Measurements from ENCODE around the gene FCRL5.

Gene FCRL5

GRCh38 chr1:157490467-157491165, 61.7 kb downstream of the FCRL5 start:
- peak; percentile 85 for ATAC-seq

GRCh38 chr1:157488156-157488555, 64.2 kb downstream of the FCRL5 start:
- no peak for ATAC-seq
- TF ChIP-seq ZNF8 (CRISPR knock-in tag; IDR thresholded peaks at IDR 0.05) = no peak
- TF ChIP-seq OSR1 (CRISPR knock-in tag; IDR thresholded peaks at IDR 0.05) = no peak
- TF ChIP-seq TOX (CRISPR knock-in tag; IDR thresholded peaks at IDR 0.05; ENCODE audit: borderline replicate concordance) = no peak
- no peak for TF ChIP-seq ISL1 (CRISPR knock-in tag; IDR thresholded peaks at IDR 0.05)
- TF ChIP-seq GLIS3 (CRISPR knock-in tag; IDR thresholded peaks at IDR 0.05) = no peak
- TF ChIP-seq TSHZ2 (CRISPR knock-in tag; IDR thresholded peaks at IDR 0.05) = no peak

More at GRCh38 chr1:157490467-157491165, 61.7 kb downstream of the FCRL5 start:
- TF ChIP-seq GLIS3 (CRISPR knock-in tag; IDR thresholded peaks at IDR 0.05) = no peak
- TF ChIP-seq ZNF70 (CRISPR knock-in tag; IDR thresholded peaks at IDR 0.05) = no peak
- no peak for TF ChIP-seq OSR1 (CRISPR knock-in tag; IDR thresholded peaks at IDR 0.05)
- no peak for TF ChIP-seq SNAI2 (CRISPR knock-in tag; IDR thresholded peaks at IDR 0.05)
- TF ChIP-seq ISL1 (CRISPR knock-in tag; IDR thresholded peaks at IDR 0.05) = no peak
- TF ChIP-seq ZC3H10 (CRISPR knock-in tag; IDR thresholded peaks at IDR 0.05) = no peak
- TF ChIP-seq CREB5 (CRISPR knock-in tag; IDR thresholded peaks at IDR 0.05; ENCODE audit: low read depth) = no peak
- TF ChIP-seq TOX (CRISPR knock-in tag; IDR thresholded peaks at IDR 0.05; ENCODE audit: borderline replicate concordance) = no peak
- TF ChIP-seq RARB (CRISPR knock-in tag; IDR thresholded peaks at IDR 0.05) = no peak
- TF ChIP-seq ZNF8 (CRISPR knock-in tag; IDR thresholded peaks at IDR 0.05) = no peak
- no peak for TF ChIP-seq ZFP3 (CRISPR knock-in tag; IDR thresholded peaks at IDR 0.05)
- no peak for TF ChIP-seq CSRNP3 (CRISPR knock-in tag; IDR thresholded peaks at IDR 0.05)
- TF ChIP-seq POU6F1 (CRISPR knock-in tag; IDR thresholded peaks at IDR 0.05; ENCODE audit: borderline replicate concordance, low read depth) = no peak
- no peak for TF ChIP-seq TCF4 (CRISPR knock-in tag; IDR thresholded peaks at IDR 0.05; ENCODE audit: borderline replicate concordance)
- TF ChIP-seq CSDC2 (CRISPR knock-in tag; IDR thresholded peaks at IDR 0.05) = no peak
- no peak for TF ChIP-seq ZFP30 (CRISPR knock-in tag; IDR thresholded peaks at IDR 0.05)
- TF ChIP-seq ARNTL (CRISPR knock-in tag; IDR thresholded peaks at IDR 0.05; ENCODE audit: borderline replicate concordance, low read depth) = no peak
- TF ChIP-seq TSHZ2 (CRISPR knock-in tag; IDR thresholded peaks at IDR 0.05) = no peak
- no peak for TF ChIP-seq PPARA (CRISPR knock-in tag; IDR thresholded peaks at IDR 0.05; ENCODE audit: borderline replicate concordance)

GRCh38 chr1:157487504-157487903, 64.8 kb downstream of the FCRL5 start:
- TF ChIP-seq ZNF70 (CRISPR knock-in tag; IDR thresholded peaks at IDR 0.05) (peak; percentile 30; the same call in 1 of the 2 replicates), CREB5 (CRISPR knock-in tag; IDR thresholded peaks at IDR 0.05; ENCODE audit: low read depth) (no peak)
- ATAC-seq = no peak
